ENCODE data around the gene MFSD1. TPM values are rescaled to one million over a fixed set of nuclear protein-coding genes. Genes with fewer than 3 reads are reported as not detected.

MFSD1 gene
- polyA plus RNA-seq, 2 of the 4 experiments (the other 2 are of a cell fraction) = 41.5 to 53.2 TPM

GRCh38 chr3:158783051-158783450 lies 18.8 kb upstream of the MFSD1 start:
- H3K4me1 ChIP-seq = peaks cover 18% of the 10 kb centered on the region
- H3K27ac ChIP-seq = peak overlapping the region in 1 of 2 experiments; percentile 58; a peak in 3 of 6 replicates
- POLR2A ChIA-PET = no interaction called here
- TF ChIP-seq MAFK (IDR thresholded peaks at IDR 0.05; ENCODE audit: partially characterized antibody) (no peak), CBX2 (IDR thresholded peaks at IDR 0.05; ENCODE audit: borderline replicate concordance, low read depth) (no peak), REST (IDR thresholded peaks at IDR 0.05) (no peak)
- peak overlapping the region; percentile 10; the same call in 1 of the 3 replicates for H3K4me2 ChIP-seq
- DNase-seq (ENCODE audit: low read depth in 1 of 2, low spot score in 1 of 2) = no peak
- CTCF ChIA-PET = interaction anchor here (0.6 to 2.2 kb wide), 7 partner anchors 9 to 123 kb away, joined by 3 to 15 read pairs (median 3); partner anchors contain the start of gene LXN
- FAIRE-seq = no peak
- H3K9me3 ChIP-seq = peaks cover 14% of the 10 kb centered on the region; the same call in 1 of the 3 replicates
- 95% methylated on average over 2 of the region's 2 CpGs for WGBS (ENCODE audit: missing lambda C conversion rate)
- ATAC-seq = no peak
- no peak overlapping the region for H3K4me3 ChIP-seq

DNA sequence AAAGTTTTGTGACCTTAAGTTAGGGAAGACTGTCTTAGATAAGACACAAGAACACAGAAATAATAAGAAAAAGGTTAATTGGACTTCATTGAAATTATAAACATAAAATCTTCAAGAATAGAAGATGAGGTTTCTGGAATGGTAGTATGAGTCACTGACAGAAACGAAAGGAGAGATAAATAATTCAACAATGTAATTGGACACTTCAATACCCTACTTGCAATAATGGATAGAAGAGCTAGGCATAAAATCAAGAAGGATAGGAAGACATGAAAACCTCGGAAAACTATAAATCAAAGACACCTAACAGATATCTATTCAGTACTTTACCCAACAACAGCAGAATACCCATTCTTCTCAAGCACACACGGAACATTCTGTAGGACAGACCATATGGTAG lies 15.9 kb upstream of the MFSD1 start:
- CTCF ChIA-PET = interaction anchor here (1.2 to 2.6 kb wide), 5 partner anchors 13 to 126 kb away, joined by 3 to 11 read pairs (median 4); partner anchors contain the start of gene MFSD1
- POLR2A ChIA-PET = no interaction called here
- TF ChIP-seq HOXA7 (CRISPR knock-in tag; IDR thresholded peaks at IDR 0.05) (no peak), CHD2 (IDR thresholded peaks at IDR 0.05; ENCODE audit: low read length, partially characterized antibody) (no peak), ZFP36 (IDR thresholded peaks at IDR 0.05; ENCODE audit: borderline replicate concordance, partially characterized antibody) (no peak), NPAS2 (CRISPR knock-in tag; IDR thresholded peaks at IDR 0.05; ENCODE audit: borderline replicate concordance) (no peak), FOXS1 (CRISPR knock-in tag; IDR thresholded peaks at IDR 0.05) (no peak), JUN (IDR thresholded peaks at IDR 0.05) (no peak), ZNF302 (CRISPR knock-in tag; IDR thresholded peaks at IDR 0.05) (no peak), HOXB13 (CRISPR knock-in tag; IDR thresholded peaks at IDR 0.05; ENCODE audit: low read depth) (no peak), EHF (CRISPR knock-in tag; IDR thresholded peaks at IDR 0.05) (no peak), REST (IDR thresholded peaks at IDR 0.05) (no peak), E2F6 (IDR thresholded peaks at IDR 0.05; ENCODE audit: borderline replicate concordance, low read depth) (no peak), TFCP2L1 (CRISPR knock-in tag; IDR thresholded peaks at IDR 0.05) (no peak)
- TF ChIP-seq, protein P1, sequence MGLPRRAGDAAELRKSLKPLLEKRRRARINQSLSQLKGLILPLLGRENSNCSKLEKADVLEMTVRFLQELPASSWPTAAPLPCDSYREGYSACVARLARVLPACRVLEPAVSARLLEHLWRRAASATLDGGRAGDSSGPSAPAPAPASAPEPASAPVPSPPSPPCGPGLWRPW (IDR thresholded peaks at IDR 0.05) = no peak
- TF ChIP-seq, protein P2, sequence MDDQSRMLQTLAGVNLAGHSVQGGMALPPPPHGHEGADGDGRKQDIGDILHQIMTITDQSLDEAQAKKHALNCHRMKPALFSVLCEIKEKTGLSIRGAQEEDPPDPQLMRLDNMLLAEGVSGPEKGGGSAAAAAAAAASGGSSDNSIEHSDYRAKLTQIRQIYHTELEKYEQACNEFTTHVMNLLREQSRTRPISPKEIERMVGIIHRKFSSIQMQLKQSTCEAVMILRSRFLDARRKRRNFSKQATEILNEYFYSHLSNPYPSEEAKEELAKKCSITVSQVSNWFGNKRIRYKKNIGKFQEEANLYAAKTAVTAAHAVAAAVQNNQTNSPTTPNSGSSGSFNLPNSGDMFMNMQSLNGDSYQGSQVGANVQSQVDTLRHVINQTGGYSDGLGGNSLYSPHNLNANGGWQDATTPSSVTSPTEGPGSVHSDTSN (IDR thresholded peaks at IDR 0.05) = no peak
- Histone ChIP-seq H3K9me3 (peaks cover 14% of the 10 kb centered on the region; the same call in 1 of the 3 replicates), H3K4me2 (no peak overlapping the region), H3K4me1 (peaks cover 47% of the 10 kb centered on the region), H3K27ac (no peak overlapping the region), H3K4me3 (no peak overlapping the region)
- ATAC-seq = no peak
- 76% methylated on average over 3 of the region's 3 CpGs for WGBS (ENCODE audit: missing lambda C conversion rate)
- no peak for DNase-seq (ENCODE audit: low read depth in 1 of 2, low spot score in 1 of 2)
- FAIRE-seq = no peak

Data from A549 (cell line).